Metanephros (tissue), 2 donors: Measurements from ENCODE around the gene THAP11. TPM values are rescaled to one million over a fixed set of nuclear protein-coding genes. Genes with fewer than 3 reads are reported as not detected.

Source experiments
- small RNA-seq: library from RNA; depleted of rRNA; stranded (forward); fragments of <200 nt; gene quantifications from one replicate; pipeline ENCODE3, GENCODE V24; 2014; ENCODE audit warnings: low replicate concordance
- total RNA-seq: library from RNA; depleted of rRNA; stranded (reverse); fragments of >200 nt; gene quantifications from one replicate; pipeline ENCODE4 v1.2.3, GENCODE V29; 2014

THAP11 gene
- 37.0 TPM for total RNA-seq

GRCh38 chr16:67841816-67842508 is at the start of gene THAP11:
THAP11 (plus strand) TSS chr16:67842320; CDS start chr16:67842555, 235 bp downstream.

GRCh38 chr16:67806428-67807147 is 35.5 kb upstream of the THAP11 start, which contains the start of the genes RANBP10 and TSNAXIP1:
RANBP10 (minus strand) TSS chr16:67806560; CDS start chr16:67806536, 24 bp downstream.
TSNAXIP1 (plus strand) TSS chr16:67806889; CDS start chr16:67807150, 261 bp downstream.

GRCh38 chr16:67846320-67847063 is 4.4 kb downstream of the THAP11 start, which contains the start of gene NUTF2:
NUTF2 (plus strand) TSS chr16:67846933; CDS start chr16:67865131, 18,198 bp downstream.

GRCh38 chr16:67847064-67847861 is 5.1 kb downstream of the THAP11 start, which contains the start of gene CENPT:
CENPT (minus strand) TSS chr16:67847693; CDS start chr16:67833859, 13,834 bp downstream.

GRCh38 chr16:67872631-67873434 is 30.7 kb downstream of the THAP11 start, which contains the start of gene EDC4:
EDC4 (plus strand) TSS chr16:67873052; CDS start chr16:67873262, 210 bp downstream.

GRCh38 chr16:67884684-67885083 is 42.6 kb downstream of the THAP11 start, which contains the start of gene NRN1L:
NRN1L (plus strand) TSS chr16:67884885; CDS start chr16:67884904, 19 bp downstream.

GRCh38 chr16:67892899-67893742 is 51.0 kb downstream of the THAP11 start, which contains the start of gene PSKH1:
PSKH1 (plus strand) TSS chr16:67893254; CDS start chr16:67908750, 15,496 bp downstream.

Small RNA genes lying within 50 kb of the gene (small RNA-seq; reads per million reads assigned to genes)
- not detected for gene AC040162.2
- not detected for gene NRN1L

Other genes with a start within 250 kb of the THAP11 start
- gene CARMIL2, start 197.2 kb upstream of the THAP11 start, total RNA-seq, result 0.64 TPM
- 20.1 TPM for gene ACD, start 182.1 kb upstream of the THAP11 start, total RNA-seq
- 3.9 TPM for gene PARD6A, start 181.4 kb upstream of the THAP11 start, total RNA-seq
- gene ENKD1, start 175.6 kb upstream of the THAP11 start, total RNA-seq, result 18.1 TPM
- 3.9 TPM for gene C16orf86, start 175.5 kb upstream of the THAP11 start, total RNA-seq
- 18.4 TPM for gene GFOD2, start 123.0 kb upstream of the THAP11 start, total RNA-seq
- 18.7 TPM for gene RANBP10, start 35.8 kb upstream of the THAP11 start, total RNA-seq
- gene TSNAXIP1, start 35.4 kb upstream of the THAP11 start, total RNA-seq, result 5.4 TPM
- 115 TPM for gene NUTF2, start 4.6 kb downstream of the THAP11 start, total RNA-seq
- 39.8 TPM for gene CENPT, start 5.4 kb downstream of the THAP11 start, total RNA-seq
- gene EDC4, start 30.7 kb downstream of the THAP11 start, total RNA-seq, result 82.0 TPM
- 1.2 TPM for gene NRN1L, start 42.6 kb downstream of the THAP11 start, total RNA-seq
- 26.0 TPM for gene PSKH1, start 50.9 kb downstream of the THAP11 start, total RNA-seq
- 0.18 TPM for gene CTRL, start 89.5 kb downstream of the THAP11 start, total RNA-seq
- gene PSMB10, start 94.5 kb downstream of the THAP11 start, total RNA-seq, result 54.2 TPM
- 10.1 TPM for gene LCAT, start 101.8 kb downstream of the THAP11 start, total RNA-seq
- 45.4 TPM for gene SLC12A4, start 126.3 kb downstream of the THAP11 start, total RNA-seq
- not detected for gene DPEP3, start 138.2 kb downstream of the THAP11 start, total RNA-seq
- gene DPEP2, start 157.2 kb downstream of the THAP11 start, total RNA-seq, result 2.7 TPM
- not detected for gene DPEP2NB, start 173.6 kb downstream of the THAP11 start, total RNA-seq
- 10.2 TPM for gene DDX28, start 180.9 kb downstream of the THAP11 start, total RNA-seq
- gene DUS2, start 181.0 kb downstream of the THAP11 start, total RNA-seq, result 11.3 TPM
- 36.4 TPM for gene NFATC3, start 243.1 kb downstream of the THAP11 start, total RNA-seq